ENCODE results near the gene ACTRT2.

ACTRT2 gene

GRCh38 chr1:3067301-3067670 lies 46.0 kb downstream of the ACTRT2 start:
- H3K4me1 ChIP-seq (ENCODE audit: control insufficient read depth, insufficient read depth, low read length): peaks cover 17% of the 10 kb centered on the region
- peak overlapping the region; percentile 50 for H3K4me3 ChIP-seq (ENCODE audit: low read depth, low read length)
- no peaks in the 10 kb centered on the region for H3K36me3 ChIP-seq (ENCODE audit: control insufficient read depth, insufficient read depth, low read length)
- no peaks in the 10 kb centered on the region for H3K9me3 ChIP-seq (ENCODE audit: control insufficient read depth, insufficient read depth, low read depth, low read length)
- peaks cover 96% of the 10 kb centered on the region for H3K27me3 ChIP-seq (ENCODE audit: control insufficient read depth, insufficient read depth, low read length)
- no peak overlapping the region for H3K27ac ChIP-seq (ENCODE audit: low read depth, low read length)
- no peak overlapping the region for H3K9ac ChIP-seq (ENCODE audit: low read length)

- no peak overlapping the region for H3K9ac ChIP-seq (ENCODE audit: low read length)
- peaks cover 96% of the 10 kb centered on the region for H3K27me3 ChIP-seq (ENCODE audit: control insufficient read depth, insufficient read depth, low read length)
- no peaks in the 10 kb centered on the region for H3K9me3 ChIP-seq (ENCODE audit: control insufficient read depth, insufficient read depth, low read depth, low read length)
- no peak overlapping the region for H3K27ac ChIP-seq (ENCODE audit: low read depth, low read length)
- H3K4me1 ChIP-seq (ENCODE audit: control insufficient read depth, insufficient read depth, low read length): peaks cover 23% of the 10 kb centered on the region
- no peaks in the 10 kb centered on the region for H3K36me3 ChIP-seq (ENCODE audit: control insufficient read depth, insufficient read depth, low read length)
- H3K4me3 ChIP-seq (ENCODE audit: low read depth, low read length): peak overlapping the region; percentile 50
These were observed 46.6 kb downstream of the ACTRT2 start for GRCh38 chr1:3067671-3068563.

GRCh38 chr1:3068564-3069431 lies 47.5 kb downstream of the ACTRT2 start, which contains the start of gene PRDM16:
Gene PRDM16, plus strand, starts transcription at chr1:3069203. Its CDS starts 57 bp downstream, at chr1:3069260.
- H3K9me3 ChIP-seq (ENCODE audit: control insufficient read depth, insufficient read depth, low read depth, low read length): no peaks in the 10 kb centered on the region
- H3K4me3 ChIP-seq (ENCODE audit: low read depth, low read length): peak within 1 kb of the TSS; percentile 57
- no peak within 1 kb of the TSS for H3K9ac ChIP-seq (ENCODE audit: low read length)
- H3K27ac ChIP-seq (ENCODE audit: low read depth, low read length): no peak within 1 kb of the TSS
- H3K4me1 ChIP-seq (ENCODE audit: control insufficient read depth, insufficient read depth, low read length): peaks cover 27% of the 10 kb centered on the region
- H3K27me3 ChIP-seq (ENCODE audit: control insufficient read depth, insufficient read depth, low read length): peaks cover 96% of the 10 kb centered on the region
- H3K36me3 ChIP-seq (ENCODE audit: control insufficient read depth, insufficient read depth, low read length): no peaks in the 10 kb centered on the region

DNA sequence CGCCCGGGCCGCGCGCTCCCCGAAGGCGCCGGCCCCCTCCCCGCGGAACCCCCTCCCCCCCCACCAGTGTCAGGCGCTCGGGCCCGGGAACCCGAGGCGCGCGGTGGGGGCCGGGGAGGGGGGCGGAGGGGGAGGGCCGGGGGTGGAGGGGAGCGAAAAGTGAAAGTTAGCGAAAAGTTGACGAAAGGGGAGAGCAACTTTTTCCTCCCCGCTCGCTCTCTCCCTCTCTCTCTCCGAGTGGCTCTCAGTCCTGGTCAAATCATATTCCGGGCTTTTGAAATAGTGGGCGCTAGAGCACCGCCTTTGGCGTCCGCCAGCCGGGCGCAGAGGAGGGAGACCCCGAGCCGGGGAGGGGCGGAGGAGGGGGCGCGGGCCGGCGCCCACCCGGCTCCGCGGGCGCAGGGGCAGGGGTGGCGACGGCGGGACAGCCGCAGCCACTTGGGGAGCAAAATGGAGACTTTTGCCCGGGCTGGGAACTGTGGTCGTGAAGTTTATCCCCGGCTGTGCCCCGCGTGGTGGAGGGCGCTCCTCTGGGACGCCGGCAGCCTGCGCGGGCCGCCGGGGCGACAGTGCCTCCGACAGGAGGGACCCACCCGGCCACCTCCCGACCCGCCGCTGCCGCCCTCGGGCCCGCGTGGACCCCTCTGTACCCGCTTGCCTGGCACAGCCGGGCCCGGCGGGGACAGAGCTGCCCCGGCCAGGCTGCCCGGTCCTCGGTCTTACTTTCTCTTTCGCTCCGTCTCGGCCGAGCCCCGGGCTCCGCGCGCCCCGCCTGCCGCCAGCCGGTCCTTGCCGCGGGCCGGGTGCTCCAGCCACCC lies 48.4 kb downstream of the ACTRT2 start:
- no peaks in the 10 kb centered on the region for H3K9me3 ChIP-seq (ENCODE audit: control insufficient read depth, insufficient read depth, low read depth, low read length)
- H3K27ac ChIP-seq (ENCODE audit: low read depth, low read length): no peak overlapping the region
- no peaks in the 10 kb centered on the region for H3K36me3 ChIP-seq (ENCODE audit: control insufficient read depth, insufficient read depth, low read length)
- peak overlapping the region; percentile 57 for H3K4me3 ChIP-seq (ENCODE audit: low read depth, low read length)
- H3K9ac ChIP-seq (ENCODE audit: low read length): no peak overlapping the region
- peaks cover 27% of the 10 kb centered on the region for H3K4me1 ChIP-seq (ENCODE audit: control insufficient read depth, insufficient read depth, low read length)
- peaks cover 96% of the 10 kb centered on the region for H3K27me3 ChIP-seq (ENCODE audit: control insufficient read depth, insufficient read depth, low read length)

- Histone ChIP-seq H3K27me3 (ENCODE audit: control insufficient read depth, insufficient read depth, low read length) (peaks cover 96% of the 10 kb centered on the region), H3K4me1 (ENCODE audit: control insufficient read depth, insufficient read depth, low read length) (peaks cover 27% of the 10 kb centered on the region), H3K27ac (ENCODE audit: low read depth, low read length) (no peak overlapping the region), H3K36me3 (ENCODE audit: control insufficient read depth, insufficient read depth, low read length) (no peaks in the 10 kb centered on the region), H3K4me3 (ENCODE audit: low read depth, low read length) (peak overlapping the region; percentile 57), H3K9me3 (ENCODE audit: control insufficient read depth, insufficient read depth, low read depth, low read length) (no peaks in the 10 kb centered on the region), H3K9ac (ENCODE audit: low read length) (no peak overlapping the region)
These were observed 49.0 kb downstream of the ACTRT2 start for GRCh38 chr1:3070309-3070643.

GRCh38 chr1:3070644-3071564 lies 49.6 kb downstream of the ACTRT2 start:
- Histone ChIP-seq H3K4me3 (ENCODE audit: low read depth, low read length) (peak overlapping the region; percentile 52), H3K9me3 (ENCODE audit: control insufficient read depth, insufficient read depth, low read depth, low read length) (no peaks in the 10 kb centered on the region), H3K9ac (ENCODE audit: low read length) (no peak overlapping the region), H3K4me1 (ENCODE audit: control insufficient read depth, insufficient read depth, low read length) (peaks cover 27% of the 10 kb centered on the region), H3K27ac (ENCODE audit: low read depth, low read length) (no peak overlapping the region), H3K27me3 (ENCODE audit: control insufficient read depth, insufficient read depth, low read length) (peaks cover 96% of the 10 kb centered on the region), H3K36me3 (ENCODE audit: control insufficient read depth, insufficient read depth, low read length) (no peaks in the 10 kb centered on the region)

GRCh38 chr1:3071565-3072390 lies 50.5 kb downstream of the ACTRT2 start:
- Histone ChIP-seq H3K9ac (ENCODE audit: low read length) (no peak overlapping the region), H3K27ac (ENCODE audit: low read depth, low read length) (no peak overlapping the region), H3K4me1 (ENCODE audit: control insufficient read depth, insufficient read depth, low read length) (peaks cover 27% of the 10 kb centered on the region), H3K36me3 (ENCODE audit: control insufficient read depth, insufficient read depth, low read length) (no peaks in the 10 kb centered on the region), H3K27me3 (ENCODE audit: control insufficient read depth, insufficient read depth, low read length) (peaks cover 96% of the 10 kb centered on the region), H3K4me3 (ENCODE audit: low read depth, low read length) (no peak overlapping the region), H3K9me3 (ENCODE audit: control insufficient read depth, insufficient read depth, low read depth, low read length) (no peaks in the 10 kb centered on the region)
